ENCODE results near the gene LAG3.

- TF ChIP-seq CTCF (IDR thresholded peaks at IDR 0.05 in 8 of 11, conservative IDR thresholded peaks at IDR 0.05 in 3 of 11) (no peak), POLR2AphosphoS5 (IDR thresholded peaks at IDR 0.05) (no peak), POLR2A (IDR thresholded peaks at IDR 0.05) (no peak)
Measured at GRCh38 chr12:6813363-6813762, 41.0 kb downstream of the LAG3 start.

All from spleen (tissue), 7 donors.